OCI-LY3 (cell line): ENCODE data around the gene SLC9A8.

ENCODE experiments used
- CTCF ChIP-seq: fragments of 200-600, 300-600 bp; sonication (generic); IDR thresholded peaks from 2 replicates; pipeline ENCODE4 v1.5.1; 2014; ENCODE audit warnings: antibody characterized with exemption, low read length, low read depth
- EZH2phosphoT487 ChIP-seq: fragments of 200-600 bp; shearing (Covaris generic); IDR thresholded peaks from 2 replicates; pipeline ENCODE4 v1.6.1; 2018; ENCODE audit warnings: antibody characterized with exemption, mixed run types, low read depth

GRCh38 chr20:49906615-49907154 lies 94.1 kb downstream of the SLC9A8 start:
- TF ChIP-seq CTCF (no peak), EZH2phosphoT487 (no peak)
